B cell (primary cell): Measurements from ENCODE around the gene TMPRSS9. TPM values are rescaled to one million over a fixed set of nuclear protein-coding genes. Genes with fewer than 3 reads are reported as not detected.

Source experiments
- ATAC-seq: fragments of 200-7000 bp; cut with Tn5 transposase; one replicate; pipeline ENCODE4 v1.10.0; 2021; ENCODE audit warnings: low read depth, mild to moderate bottlenecking, moderate number of reproducible peaks, moderate library complexity
- CTCF ChIA-PET: fragments of 350-600 bp; sonication (Branson Sonifier 250); formaldehyde crosslinking; loops from one replicate; lab custom pipeline; 2021; ENCODE audit warnings: antibody characterized with exemption, inconsistent platforms; lab: Charles Lee
- POLR2A ChIA-PET: fragments of 350-600 bp; sonication (Branson Sonifier 250); formaldehyde crosslinking; loops from one replicate; lab custom pipeline; 2021; ENCODE audit warnings: antibody characterized with exemption; lab: Charles Lee
- DNase-seq: peaks from one replicate; pipeline ENCODE4 v3.0.0; 2013
- H2AFZ ChIP-seq: 2 replicates; pipeline ENCODE4 v1.6.1; 2012; ENCODE audit warnings: mild to moderate bottlenecking, low read depth, low read length; ENCODE audit not compliant: insufficient read depth, poor library complexity, severe bottlenecking
- H3K27ac ChIP-seq, 2 donors: 1 replicate in 1 of 2; 2 replicates in 1 of 2; pipeline ENCODE4 v1.5.1; 2012 to 2013; ENCODE audit warnings: low read length in 2 of 2, mild to moderate bottlenecking in 2 of 2, moderate library complexity in 1 of 2
- H3K27me3 ChIP-seq, 4 experiments: fragments of 200-600 bp in 1 of 4; sonication (generic) in 1 of 4; replicated peaks in 1 of 4; 1 replicate in 2 of 4; 2 replicates in 2 of 4; pipeline versions ENCODE4 v1.6.1 to v1.7.0; 2013 to 2016; ENCODE audit warnings: low read length in 3 of 4, mild to moderate bottlenecking in 2 of 4, mixed read lengths in 1 of 4, moderate library complexity in 1 of 4; ENCODE audit not compliant: insufficient read depth in 4 of 4, control insufficient read depth in 3 of 4; ENCODE audit errors: control extremely low read depth in 1 of 4
- H3K36me3 ChIP-seq, 2 experiments: replicated peaks in 1 of 2; 1 replicate in 1 of 2; 2 replicates in 1 of 2; pipeline versions ENCODE4 v1.6.1 to v1.7.1; 2013; ENCODE audit warnings: low read length in 1 of 2; ENCODE audit not compliant: insufficient read depth in 2 of 2, control insufficient read depth in 1 of 2; ENCODE audit errors: control extremely low read depth in 1 of 2, extremely low read depth in 1 of 2
- H3K4me1 ChIP-seq, 2 donors: fragments of 200-600 bp in 1 of 2; sonication (generic) in 1 of 2; 1 replicate in 1 of 2; 2 replicates in 1 of 2; pipeline versions ENCODE4 v1.5.1 to v1.6.1; 2013 to 2017; ENCODE audit warnings: low read length in 2 of 2; ENCODE audit not compliant: control insufficient read depth in 2 of 2, insufficient read depth in 2 of 2
- H3K4me2 ChIP-seq: replicated peaks from 2 replicates; pipeline ENCODE3; 2012; ENCODE audit warnings: mild to moderate bottlenecking, low read depth, low read length; ENCODE audit not compliant: poor library complexity, severe bottlenecking
- H3K4me3 ChIP-seq, 5 experiments: fragments of 200-600 bp in 1 of 5; sonication (generic) in 1 of 5; 1 replicate in 3 of 5; 2 replicates in 2 of 5; pipeline versions ENCODE4 v1.5.1 to v1.7.0; 2011 to 2016; ENCODE audit warnings: low read length in 4 of 5, mild to moderate bottlenecking in 4 of 5, low read depth in 2 of 5, control low read depth in 1 of 5, moderate library complexity in 1 of 5; ENCODE audit not compliant: insufficient read depth in 1 of 5; ENCODE audit errors: control extremely low read depth in 1 of 5, extremely low read depth in 1 of 5
- H3K79me2 ChIP-seq: fragments of 200-600 bp; sonication (generic); one replicate; pipeline ENCODE4 v1.6.0; 2016; ENCODE audit warnings: low read length; ENCODE audit not compliant: control insufficient read depth, insufficient read depth
- H3K9ac ChIP-seq: fragments of 200-600 bp; sonication (generic); 2 replicates; pipeline ENCODE4 v1.6.1; 2017; ENCODE audit warnings: mild to moderate bottlenecking, low read length, moderate library complexity
- H3K9me3 ChIP-seq, 3 donors: one replicate each; pipeline versions ENCODE4 v1.6.1 to v1.7.1; 2013; ENCODE audit warnings: low read length in 2 of 3; ENCODE audit not compliant: control insufficient read depth in 2 of 3, insufficient read depth in 1 of 3; ENCODE audit errors: control extremely low read depth in 1 of 3
- H4K20me1 ChIP-seq: 2 replicates; pipeline ENCODE4 v1.6.0; 2012; ENCODE audit warnings: mild to moderate bottlenecking, low read length; ENCODE audit not compliant: insufficient read depth, control insufficient read depth, poor library complexity, severe bottlenecking
- H3K27ac Mint-ChIP-seq: one replicate; pipeline ENCODE4 v1.8.0; 2021; ENCODE audit warnings: mixed read lengths
- H3K27me3 Mint-ChIP-seq: one replicate; pipeline ENCODE4 v1.8.0; 2021; ENCODE audit warnings: mixed read lengths
- H3K4me1 Mint-ChIP-seq: one replicate; pipeline ENCODE4 v1.8.0; 2021; ENCODE audit warnings: mixed read lengths
- H3K4me3 Mint-ChIP-seq: one replicate; pipeline ENCODE4 v1.8.0; 2021; ENCODE audit warnings: mixed read lengths
- H3K9me3 Mint-ChIP-seq: one replicate; pipeline ENCODE4 v1.8.0; 2022; ENCODE audit warnings: mixed read lengths; ENCODE audit not compliant: insufficient read depth
- CTCF ChIP-seq: fragments of 200-600 bp; IDR thresholded peaks from one replicate; pipeline ENCODE4 v1.8.0; 2022; ENCODE audit warnings: antibody characterized with exemption, mild to moderate bottlenecking
- EZH2 ChIP-seq: IDR thresholded peaks from 2 replicates; pipeline ENCODE4 v1.6.1; 2012; ENCODE audit warnings: borderline replicate concordance, low read depth, mild to moderate bottlenecking, moderate library complexity, low read length; ENCODE audit not compliant: insufficient read depth, poor library complexity, severe bottlenecking
- WGBS: methylation state at CpG from one replicate; pipeline ENCODE4 v1.1.5; 2013; ENCODE audit warnings: missing lambda C conversion rate; ENCODE audit not compliant: insufficient coverage; 5-methylcytosine and 5-hydroxymethylcytosine counted together
- intact Hi-C: fragments of 100-400 bp; cut with micrococcal nuclease; formaldehyde crosslinking; loops from one replicate; pipeline ENCODE4 v1.10.0; 2022
- polyA plus RNA-seq: library from polyadenylated mRNA; depleted of rRNA; stranded (reverse); fragments of >200 nt; gene quantifications from 2 replicates; pipeline ENCODE4 v1.2.3, GENCODE V29; 2012
- total RNA-seq, 2 donors: library from RNA; stranded (reverse); fragments of 120-200 nt in 1 of 2; gene quantifications; 1 replicate in 1 of 2; 2 replicates in 1 of 2; pipeline versions ENCODE4 v1.2.3 to v1.2.4, GENCODE V29; 2013 to 2022

TMPRSS9 gene
- total and polyA plus RNA-seq, 2 donors (not counting 1 experiment from before 2014, with no cell fraction given), result not detected

- no peak overlapping the region for H3K27ac ChIP-seq
- peaks cover 12% of the 10 kb centered on the region in 2 donors for H3K4me1 ChIP-seq
- CTCF ChIA-PET, result no interaction called here
- H4K20me1 ChIP-seq, result peaks cover 61% of the 10 kb centered on the region
- peaks cover 2% of the 10 kb centered on the region for H3K9me3 Mint-ChIP-seq
- H3K4me1 Mint-ChIP-seq, result peaks cover 27% of the 10 kb centered on the region
- no peak for ATAC-seq
- no peaks in the 10 kb centered on the region for H3K27me3 Mint-ChIP-seq
- no peak overlapping the region for H3K27ac Mint-ChIP-seq
- H3K4me3 Mint-ChIP-seq, result no peak overlapping the region
- H3K9me3 ChIP-seq, result peaks cover 0 to 11% (median 0%) of the 10 kb centered on the region in 3 donors
- H2AFZ ChIP-seq, result no peak overlapping the region
- H3K36me3 ChIP-seq, result peaks cover 0 to 64% of the 10 kb centered on the region in 2 experiments
- peaks cover 50% of the 10 kb centered on the region for H3K79me2 ChIP-seq
- no peak overlapping the region for H3K4me3 ChIP-seq
- TF ChIP-seq CTCF (no peak), EZH2 (no peak)
- no peak overlapping the region for H3K9ac ChIP-seq
- H3K27me3 ChIP-seq, result no peaks in the 10 kb centered on the region
- POLR2A ChIA-PET, result no interaction called here
- intact Hi-C loops, result no loop called here
- H3K4me2 ChIP-seq, result no peak overlapping the region
- 97% methylated on average over 21 of the region's 21 CpGs for WGBS
- DNase-seq, result no peak
Measured at GRCh38 chr19:2338055-2338615, 21.9 kb upstream of the TMPRSS9 start.

GRCh38 chr19:2338751-2339643, 21.1 kb upstream of the TMPRSS9 start:
- POLR2A ChIA-PET, result interaction anchor here (0.6 kb wide), 1 partner anchor 319 kb away, joined by 3 read pairs; no protein-coding TSS in a partner anchor
- ATAC-seq (no peak), DNase-seq (no peak)
- H3K4me2 ChIP-seq, result no peak overlapping the region
- H3K9me3 ChIP-seq, result peaks cover 0 to 11% (median 0%) of the 10 kb centered on the region in 3 donors
- H3K27me3 ChIP-seq, result no peaks in the 10 kb centered on the region
- H3K4me1 Mint-ChIP-seq, result peaks cover 19% of the 10 kb centered on the region
- 97% methylated on average over 52 of the region's 54 CpGs for WGBS
- no peak overlapping the region for H3K27ac ChIP-seq
- no peak overlapping the region for H3K4me3 Mint-ChIP-seq
- peaks cover 0 to 66% of the 10 kb centered on the region in 2 experiments for H3K36me3 ChIP-seq
- H3K9ac ChIP-seq, result no peak overlapping the region
- H3K4me3 ChIP-seq, result no peak overlapping the region
- no peak overlapping the region for H2AFZ ChIP-seq
- CTCF ChIA-PET, result no interaction called here
- H3K79me2 ChIP-seq, result peaks cover 42% of the 10 kb centered on the region
- TF ChIP-seq EZH2, result no peak
- no peak for TF ChIP-seq CTCF
- peaks cover 61% of the 10 kb centered on the region for H4K20me1 ChIP-seq
- peaks cover 2% of the 10 kb centered on the region for H3K9me3 Mint-ChIP-seq
- no peak overlapping the region for H3K27ac Mint-ChIP-seq
- no peaks in the 10 kb centered on the region for H3K27me3 Mint-ChIP-seq
- intact Hi-C loops, result no loop called here
- H3K4me1 ChIP-seq, result peaks cover 3 to 4% of the 10 kb centered on the region in 2 donors
